Activated naive CD8-positive, alpha-beta T cell treated with anti-CD3 and anti-CD28 coated beads, Interleukin-2, amount 10 ng/mL, durations not matched to agents 7 days and 5 days (primary cell): ENCODE data around the gene ACAA2. TPM values are rescaled to one million over a fixed set of nuclear protein-coding genes. Genes with fewer than 3 reads are reported as not detected.

Experiments
- ATAC-seq: fragments of 150-1000 bp; cut with Tn5 transposase; one replicate; pipeline ENCODE4 v1.10.0; 2021; ENCODE audit warnings: low read depth, moderate library complexity
- POLR2A ChIA-PET: fragments of 350-600 bp; sonication (Branson Sonifier 250); formaldehyde crosslinking; loops from one replicate; lab custom pipeline; 2021; ENCODE audit warnings: antibody characterized with exemption; lab: Charles Lee
- DNase-seq: peaks from one replicate; pipeline ENCODE4 v3.0.0; 2021
- H3K27ac Mint-ChIP-seq: one replicate; pipeline ENCODE4 v1.8.0; 2022; ENCODE audit warnings: mild to moderate bottlenecking, mixed read lengths
- H3K27me3 Mint-ChIP-seq: one replicate; pipeline ENCODE4 v1.8.0; 2022; ENCODE audit warnings: mild to moderate bottlenecking, moderate library complexity, mixed read lengths
- H3K36me3 Mint-ChIP-seq: one replicate; pipeline ENCODE4 v1.8.0; 2021; ENCODE audit warnings: mild to moderate bottlenecking, mixed read lengths
- H3K4me1 Mint-ChIP-seq: one replicate; pipeline ENCODE4 v1.8.0; 2021; ENCODE audit warnings: mixed read lengths
- H3K4me3 Mint-ChIP-seq: one replicate; pipeline ENCODE4 v1.8.0; 2022; ENCODE audit warnings: mild to moderate bottlenecking, moderate library complexity, mixed read lengths
- H3K9me3 Mint-ChIP-seq: one replicate; pipeline ENCODE4 v1.8.0; 2021; ENCODE audit warnings: mixed read lengths
- total RNA-seq, 2 experiments: library from RNA; stranded (reverse); gene quantifications; one replicate each; pipeline ENCODE4 v1.2.3, GENCODE V29; 2021

Gene ACAA2
- total RNA-seq, 2 experiments from 2014 or later, result 83.3 to 86.9 TPM

DNA sequence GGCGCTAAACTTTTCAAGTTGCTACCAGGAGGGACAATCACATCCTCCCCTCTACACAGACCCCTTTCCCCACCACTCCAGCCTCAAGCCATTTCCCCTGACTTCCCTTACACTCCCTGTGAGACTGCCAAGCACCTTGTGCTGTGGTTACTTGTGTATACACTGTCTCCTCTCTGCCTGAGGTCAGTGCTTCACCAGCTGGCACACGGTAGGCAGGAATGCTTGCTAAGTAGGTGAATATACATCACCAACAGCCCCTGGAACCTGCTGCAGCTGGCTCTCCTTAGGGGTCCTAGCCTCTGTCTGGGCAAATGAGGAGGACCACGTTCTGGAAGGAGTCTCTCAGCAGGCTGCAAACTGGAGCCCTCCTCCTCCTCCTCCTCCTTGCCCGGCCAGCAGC, 38.3 kb upstream of the ACAA2 start:
- no peaks in the 10 kb centered on the region for H3K9me3 Mint-ChIP-seq
- H3K27ac Mint-ChIP-seq, result no peak overlapping the region
- POLR2A ChIA-PET, result no interaction called here
- no peaks in the 10 kb centered on the region for H3K36me3 Mint-ChIP-seq
- H3K4me3 Mint-ChIP-seq, result no peak overlapping the region
- DNase-seq (no peak), ATAC-seq (no peak)
- peaks cover 4% of the 10 kb centered on the region for H3K4me1 Mint-ChIP-seq
- peaks cover 6% of the 10 kb centered on the region for H3K27me3 Mint-ChIP-seq

DNA sequence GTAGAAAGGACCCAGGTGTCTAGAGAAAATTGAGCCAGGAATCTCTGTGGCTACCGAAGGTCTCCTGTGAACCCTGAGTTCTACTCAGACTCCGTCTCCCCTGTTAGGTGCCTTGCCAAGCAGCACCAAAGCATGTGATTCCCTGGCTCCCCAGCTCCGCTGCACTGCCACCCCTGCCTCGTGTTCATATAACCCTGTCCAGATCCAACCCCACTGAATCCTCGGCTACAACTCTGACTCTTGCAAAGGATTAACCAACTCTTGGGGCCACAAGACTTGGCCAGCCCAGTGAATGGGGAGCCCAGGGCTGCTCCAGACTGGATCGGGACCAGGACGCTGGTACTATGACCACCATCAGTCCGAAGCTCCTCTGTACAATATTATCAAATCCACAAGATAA, 37.3 kb upstream of the ACAA2 start:
- Mint-ChIP-seq H3K27ac (no peak overlapping the region), H3K36me3 (no peaks in the 10 kb centered on the region), H3K4me1 (peaks cover 4% of the 10 kb centered on the region), H3K9me3 (no peaks in the 10 kb centered on the region), H3K4me3 (no peak overlapping the region), H3K27me3 (peaks cover 6% of the 10 kb centered on the region)
- DNase-seq (no peak), ATAC-seq (no peak)
- POLR2A ChIA-PET, result no interaction called here

DNA sequence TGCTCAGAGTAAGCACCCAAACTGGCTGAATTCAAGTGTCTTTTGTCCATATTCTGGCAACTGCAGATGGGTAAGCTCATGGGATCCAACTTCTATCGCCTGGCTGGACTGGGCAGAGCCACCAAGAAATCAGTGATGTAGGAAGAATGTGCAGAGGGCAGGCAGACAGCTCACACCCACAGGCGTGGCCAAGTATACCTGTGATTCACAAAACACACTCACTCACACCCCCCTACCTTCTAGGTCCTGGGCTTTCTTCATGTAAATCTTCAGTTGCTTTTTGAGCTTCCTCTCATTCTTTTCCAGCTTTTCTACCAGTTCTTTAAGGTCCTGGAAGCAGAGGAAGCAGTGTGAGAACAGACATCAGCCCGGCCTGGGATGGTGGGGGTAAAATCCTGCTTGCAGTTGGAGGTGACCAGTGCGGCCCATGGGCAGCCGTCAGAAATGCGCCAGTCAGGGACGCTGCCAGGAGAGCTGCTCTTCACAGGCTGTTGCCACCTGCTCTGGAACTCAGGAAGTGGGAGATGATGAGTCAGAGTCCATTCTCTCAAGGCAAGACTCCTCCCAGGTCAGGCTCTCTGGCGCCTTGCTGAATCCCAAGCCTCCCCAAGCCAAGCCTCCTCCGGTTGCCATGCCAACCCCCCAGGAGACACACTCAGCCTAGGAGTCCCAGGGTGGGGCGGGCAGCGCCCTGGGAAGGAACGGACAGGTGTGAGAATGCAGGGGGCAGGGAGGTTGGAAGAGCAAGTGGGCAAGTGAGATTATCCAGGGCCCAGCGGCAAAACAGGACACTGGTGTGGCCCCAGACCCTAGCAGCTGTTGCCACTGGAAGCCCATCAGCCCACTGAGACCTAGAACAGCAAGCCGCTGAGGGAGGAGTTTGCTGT, 36.2 kb upstream of the ACAA2 start:
- peaks cover 6% of the 10 kb centered on the region for H3K27me3 Mint-ChIP-seq
- no peak for ATAC-seq
- H3K4me3 Mint-ChIP-seq, result no peak overlapping the region
- no peaks in the 10 kb centered on the region for H3K36me3 Mint-ChIP-seq
- no peak for DNase-seq
- peaks cover 4% of the 10 kb centered on the region for H3K4me1 Mint-ChIP-seq
- H3K9me3 Mint-ChIP-seq, result no peaks in the 10 kb centered on the region
- H3K27ac Mint-ChIP-seq, result no peak overlapping the region
- POLR2A ChIA-PET, result interaction anchor here (1.2 kb wide), 1 partner anchor 29 kb away, joined by 4 read pairs; no protein-coding TSS in a partner anchor

DNA sequence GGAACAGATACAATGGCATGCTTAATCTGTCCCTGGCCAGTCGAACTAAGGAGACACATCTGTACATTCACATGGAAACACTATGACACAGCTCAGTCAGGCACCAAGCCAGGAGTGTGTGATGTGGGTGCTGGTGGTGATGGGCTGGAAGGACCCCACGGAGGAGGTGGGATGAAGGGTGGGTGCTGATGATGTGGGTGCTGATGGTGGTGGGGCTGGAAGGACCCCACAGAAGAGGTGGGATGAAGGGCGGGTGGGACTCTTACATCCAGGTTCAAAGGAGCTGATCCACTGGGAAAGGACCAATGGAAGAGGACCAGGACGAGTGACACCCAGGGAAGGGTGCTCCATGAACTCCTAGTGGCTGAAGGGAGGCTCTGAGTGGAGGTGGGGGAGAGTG, 34.8 kb upstream of the ACAA2 start:
- Mint-ChIP-seq H3K27ac (no peak overlapping the region), H3K27me3 (peaks cover 6% of the 10 kb centered on the region), H3K36me3 (no peaks in the 10 kb centered on the region), H3K9me3 (no peaks in the 10 kb centered on the region), H3K4me1 (peaks cover 4% of the 10 kb centered on the region), H3K4me3 (no peak overlapping the region)
- no peak for ATAC-seq
- DNase-seq, result no peak
- POLR2A ChIA-PET, result no interaction called here

DNA sequence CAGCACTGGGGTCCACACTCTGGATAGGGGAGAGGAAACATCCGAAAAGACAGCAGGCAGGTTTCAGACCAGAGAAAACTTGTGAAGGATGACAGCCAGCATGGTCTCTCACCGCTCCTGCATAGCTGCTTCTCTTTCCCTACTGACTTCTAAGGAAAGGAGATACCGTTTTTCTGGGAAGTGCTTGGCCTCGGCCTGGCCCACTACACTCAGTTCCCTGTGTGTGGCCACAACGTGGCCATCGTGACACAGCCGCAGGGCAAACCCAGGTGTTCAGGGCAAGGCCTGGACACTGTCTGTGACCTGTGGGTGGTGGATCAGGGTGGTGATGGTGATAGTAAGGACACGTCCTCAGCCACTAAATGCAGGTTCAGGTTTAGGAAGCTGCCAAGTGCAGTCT, 34.2 kb upstream of the ACAA2 start:
- H3K9me3 Mint-ChIP-seq, result no peaks in the 10 kb centered on the region
- no peak overlapping the region for H3K27ac Mint-ChIP-seq
- H3K36me3 Mint-ChIP-seq, result no peaks in the 10 kb centered on the region
- no peak for ATAC-seq
- H3K4me1 Mint-ChIP-seq, result peaks cover 4% of the 10 kb centered on the region
- no peak for DNase-seq
- H3K4me3 Mint-ChIP-seq, result no peak overlapping the region
- POLR2A ChIA-PET, result no interaction called here
- peaks cover 6% of the 10 kb centered on the region for H3K27me3 Mint-ChIP-seq

DNA sequence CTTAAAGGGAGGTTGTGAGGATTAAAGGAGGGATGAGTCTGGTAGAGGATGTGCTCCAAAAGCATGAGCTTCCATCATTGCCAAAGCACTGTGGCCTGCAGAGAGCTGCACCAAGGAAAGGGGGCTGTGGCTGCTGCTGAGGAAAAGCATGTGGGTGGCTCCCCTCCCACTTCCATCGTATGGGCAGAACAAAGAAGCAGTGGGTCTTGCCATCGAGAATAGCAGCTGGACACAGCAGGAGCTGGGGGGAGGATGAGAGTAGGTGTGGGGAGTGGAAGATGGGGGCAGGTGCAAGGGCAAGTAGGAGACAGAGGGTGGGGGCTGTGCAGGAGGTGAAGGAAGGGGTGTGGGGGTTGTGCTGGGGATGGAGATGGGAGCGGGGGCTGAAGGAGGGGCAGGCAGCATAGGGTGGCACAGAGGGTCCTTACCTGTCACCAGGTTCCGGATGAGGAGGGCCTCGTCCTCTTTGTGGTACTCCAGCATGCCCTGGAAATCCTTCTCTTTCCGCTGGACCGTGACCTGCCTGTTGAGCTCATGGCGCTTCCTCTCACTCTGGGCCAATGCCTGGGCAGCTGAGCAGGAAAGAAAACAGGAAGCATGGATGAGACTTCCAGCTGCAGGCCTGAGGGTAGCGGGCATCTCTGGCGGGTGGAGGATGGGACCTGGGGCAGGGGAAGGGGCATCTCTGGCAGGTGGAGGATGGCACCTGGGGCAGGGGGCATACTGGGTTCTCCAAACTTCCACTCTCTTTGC, 33.6 kb upstream of the ACAA2 start:
- POLR2A ChIA-PET, result no interaction called here
- ATAC-seq (no peak), DNase-seq (no peak)
- H3K27me3 Mint-ChIP-seq, result peaks cover 6% of the 10 kb centered on the region
- H3K27ac Mint-ChIP-seq, result peak overlapping the region; percentile 58
- no peak overlapping the region for H3K4me3 Mint-ChIP-seq
- peaks cover 4% of the 10 kb centered on the region for H3K4me1 Mint-ChIP-seq
- H3K36me3 Mint-ChIP-seq, result no peaks in the 10 kb centered on the region
- no peaks in the 10 kb centered on the region for H3K9me3 Mint-ChIP-seq

DNA sequence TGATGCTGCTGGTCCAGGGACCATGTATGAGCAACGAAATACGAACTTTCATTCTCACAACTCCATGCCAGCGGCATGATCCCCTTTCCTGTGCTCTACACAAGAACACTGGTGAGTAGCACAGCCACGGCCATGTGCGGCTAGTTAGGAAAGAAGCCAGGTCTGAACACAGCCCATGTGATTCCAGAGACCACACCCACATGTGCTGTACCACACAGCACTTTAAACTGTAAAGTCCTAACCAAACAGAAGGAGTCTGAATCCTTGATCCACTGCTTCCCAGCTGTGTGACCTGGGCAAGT, 33.0 kb upstream of the ACAA2 start:
- POLR2A ChIA-PET, result no interaction called here
- no peak for DNase-seq

DNA sequence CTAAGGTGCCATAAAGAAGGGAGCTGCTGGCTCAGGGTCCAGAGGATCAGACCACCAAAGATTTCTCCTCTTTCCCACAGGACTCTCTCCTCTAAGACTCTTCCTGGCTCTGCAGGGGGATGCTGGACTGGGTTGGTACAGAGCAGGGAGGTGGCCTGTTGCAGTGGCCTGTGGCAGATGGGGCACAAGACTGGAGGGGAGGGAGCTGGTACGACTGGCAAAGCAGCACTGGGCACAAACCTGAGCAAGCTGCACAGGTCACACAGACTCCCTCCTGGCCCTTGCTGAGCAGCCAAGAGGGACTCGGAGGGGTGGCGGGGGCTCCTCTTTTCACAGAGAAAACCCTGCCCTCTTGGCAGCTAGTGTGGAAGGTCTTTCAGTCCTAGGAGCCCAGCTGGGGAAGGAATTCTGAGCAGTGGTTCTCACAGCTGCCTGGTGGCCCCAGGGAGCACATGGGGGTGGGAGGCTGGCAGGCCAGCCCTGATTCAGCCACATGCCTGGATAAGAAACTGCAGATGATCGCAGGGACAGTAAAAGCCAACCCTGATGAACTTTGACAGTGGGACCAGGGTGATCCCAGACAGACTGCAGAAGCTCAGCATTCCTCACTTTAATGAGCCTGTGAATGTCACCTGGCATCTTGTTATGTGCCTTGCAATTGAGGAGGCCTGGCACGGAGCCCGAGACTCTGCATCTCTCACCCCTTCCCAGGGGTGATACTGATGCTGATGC, 32.5 kb upstream of the ACAA2 start:
- Mint-ChIP-seq H3K4me1 (peaks cover 4% of the 10 kb centered on the region), H3K27ac (no peak overlapping the region), H3K4me3 (no peak overlapping the region), H3K36me3 (peaks cover 1% of the 10 kb centered on the region), H3K27me3 (peaks cover 6% of the 10 kb centered on the region), H3K9me3 (no peaks in the 10 kb centered on the region)
- DNase-seq (no peak), ATAC-seq (no peak)
- POLR2A ChIA-PET, result no interaction called here

More for the DNA sequence above, 33.0 kb upstream of the ACAA2 start:
- H3K27me3 Mint-ChIP-seq, result peaks cover 6% of the 10 kb centered on the region
- H3K36me3 Mint-ChIP-seq, result peaks cover 1% of the 10 kb centered on the region
- no peak for ATAC-seq
- H3K4me1 Mint-ChIP-seq, result peaks cover 4% of the 10 kb centered on the region
- peak overlapping the region; percentile 58 for H3K27ac Mint-ChIP-seq
- H3K9me3 Mint-ChIP-seq, result no peaks in the 10 kb centered on the region
- no peak overlapping the region for H3K4me3 Mint-ChIP-seq

DNA sequence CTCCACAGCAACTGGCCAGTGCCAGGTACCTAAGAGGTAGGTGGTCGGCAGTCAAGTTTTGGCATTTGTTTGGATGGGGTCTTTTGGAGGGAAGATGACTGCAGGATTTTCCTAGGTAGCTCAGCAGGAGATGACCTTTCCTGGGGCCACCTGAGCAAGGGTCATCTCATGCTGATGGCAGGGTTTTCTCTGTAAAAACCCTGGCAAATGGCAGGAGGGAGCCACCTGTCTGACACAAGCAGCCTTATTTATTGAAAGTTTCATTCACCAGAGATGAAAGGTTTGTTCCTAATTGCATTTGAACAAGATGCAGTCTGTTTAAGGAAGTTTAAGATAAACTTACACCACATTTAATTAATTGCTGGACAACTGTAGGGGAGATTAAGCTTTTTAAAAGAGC, 31.6 kb upstream of the ACAA2 start:
- POLR2A ChIA-PET, result no interaction called here
- peaks cover 4% of the 10 kb centered on the region for H3K4me1 Mint-ChIP-seq
- no peak for ATAC-seq
- H3K36me3 Mint-ChIP-seq, result peaks cover 6% of the 10 kb centered on the region
- H3K4me3 Mint-ChIP-seq, result no peak overlapping the region
- DNase-seq, result no peak
- H3K27ac Mint-ChIP-seq, result no peak overlapping the region
- H3K27me3 Mint-ChIP-seq, result peaks cover 6% of the 10 kb centered on the region
- H3K9me3 Mint-ChIP-seq, result no peaks in the 10 kb centered on the region

DNA sequence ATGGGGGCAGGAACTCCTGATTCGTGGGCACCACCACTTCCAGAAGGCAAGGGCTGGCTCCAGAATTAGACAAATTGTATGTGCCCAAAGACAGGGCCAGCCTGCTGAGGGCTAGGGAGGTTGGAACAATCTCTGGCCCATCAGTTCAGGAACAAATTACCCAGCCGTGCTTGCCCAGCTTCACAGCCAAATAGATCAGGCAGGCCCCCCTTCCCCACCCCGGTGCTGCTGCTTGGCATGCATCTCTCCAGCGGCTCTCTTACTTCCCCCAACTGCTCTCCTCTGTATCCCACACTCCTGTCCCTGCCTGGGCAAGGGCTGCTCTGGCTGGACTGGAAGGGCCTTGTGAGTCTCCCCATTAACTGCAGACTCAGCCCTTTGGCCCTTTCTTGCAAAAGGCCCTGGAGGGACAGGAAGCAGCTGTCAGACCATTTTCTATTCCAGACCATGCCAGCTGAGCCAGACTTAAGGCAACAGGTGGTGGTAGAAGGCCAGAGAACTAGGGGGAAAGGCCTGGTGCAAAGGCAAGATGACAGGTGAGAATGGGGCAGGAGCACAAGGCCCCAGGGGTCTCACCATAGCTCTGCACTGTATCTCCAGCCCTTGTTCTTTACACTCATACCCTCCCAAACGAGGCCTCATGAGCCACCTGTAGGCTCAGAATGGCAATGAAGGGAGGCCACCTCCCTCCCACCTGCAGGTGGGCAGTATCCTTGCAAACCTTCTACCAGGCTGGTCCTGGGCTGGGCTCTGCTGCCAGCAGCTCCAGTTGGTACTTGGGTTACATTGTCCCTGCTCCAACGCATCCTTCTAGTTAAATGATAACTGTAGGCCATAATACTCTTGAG, 30.7 kb upstream of the ACAA2 start:
- ATAC-seq (no peak), DNase-seq (no peak)
- H3K4me3 Mint-ChIP-seq, result no peak overlapping the region
- no peaks in the 10 kb centered on the region for H3K9me3 Mint-ChIP-seq
- POLR2A ChIA-PET, result no interaction called here
- peaks cover 1% of the 10 kb centered on the region for H3K4me1 Mint-ChIP-seq
- H3K36me3 Mint-ChIP-seq, result peaks cover 6% of the 10 kb centered on the region
- peak overlapping the region; percentile 21 for H3K27ac Mint-ChIP-seq
- H3K27me3 Mint-ChIP-seq, result peaks cover 6% of the 10 kb centered on the region

DNA sequence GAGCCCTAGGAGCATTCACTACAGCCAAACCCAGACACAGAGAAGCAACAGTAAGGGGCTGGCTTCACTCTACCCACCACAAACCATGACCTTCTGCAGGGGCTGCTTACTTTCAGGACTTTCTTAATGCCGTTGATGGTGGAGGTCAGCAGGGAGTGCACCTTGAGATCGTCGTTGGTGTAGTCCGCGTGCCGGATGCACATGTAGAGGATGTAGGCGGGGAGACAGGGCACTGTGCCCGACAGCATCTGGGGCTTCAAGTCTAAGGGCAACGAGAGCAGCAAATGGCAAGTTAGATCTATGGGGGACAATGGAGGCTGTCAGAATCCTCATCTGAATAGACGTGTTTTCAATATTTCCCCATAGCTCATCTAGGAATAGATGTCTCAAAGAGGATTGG, 29.8 kb upstream of the ACAA2 start:
- no peaks in the 10 kb centered on the region for H3K4me1 Mint-ChIP-seq
- ATAC-seq, result no peak

DNA sequence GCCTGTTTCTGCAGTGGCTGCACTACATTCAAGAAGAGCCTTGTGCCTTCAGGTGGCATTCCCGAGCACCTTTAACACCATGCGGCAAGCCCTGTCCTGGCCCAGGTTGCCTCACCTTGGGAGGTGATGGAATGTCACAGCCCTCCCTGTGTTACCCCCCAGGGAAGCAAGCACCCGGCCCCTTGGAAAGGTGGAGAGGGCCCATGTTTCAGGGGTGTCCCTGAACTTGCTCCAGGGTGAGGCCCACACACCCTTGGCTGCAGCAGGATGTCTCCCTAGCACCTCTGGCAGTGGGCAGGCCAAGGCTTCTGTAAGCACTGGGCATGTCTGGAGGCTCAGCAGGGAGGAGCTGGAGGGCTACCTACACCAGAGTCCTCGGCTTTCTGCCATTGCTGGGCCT, 29.3 kb upstream of the ACAA2 start:
- H3K27ac Mint-ChIP-seq, result no peak overlapping the region
- no peaks in the 10 kb centered on the region for H3K4me1 Mint-ChIP-seq
- no peak for ATAC-seq
- no peaks in the 10 kb centered on the region for H3K9me3 Mint-ChIP-seq
- POLR2A ChIA-PET, result no interaction called here
- no peak overlapping the region for H3K4me3 Mint-ChIP-seq
- H3K27me3 Mint-ChIP-seq, result no peaks in the 10 kb centered on the region
- peaks cover 13% of the 10 kb centered on the region for H3K36me3 Mint-ChIP-seq
- no peak for DNase-seq

More for the DNA sequence above, 29.8 kb upstream of the ACAA2 start:
- no peak for DNase-seq
- H3K27ac Mint-ChIP-seq, result no peak overlapping the region
- H3K9me3 Mint-ChIP-seq, result no peaks in the 10 kb centered on the region
- POLR2A ChIA-PET, result no interaction called here
- H3K4me3 Mint-ChIP-seq, result no peak overlapping the region
- peaks cover 12% of the 10 kb centered on the region for H3K36me3 Mint-ChIP-seq
- H3K27me3 Mint-ChIP-seq, result no peaks in the 10 kb centered on the region
